ENCODE data around the gene ARID1B.
A peak's percentile ranks its signal among the peaks of the same experiment; 100 is the strongest.

ARID1B gene

DNA sequence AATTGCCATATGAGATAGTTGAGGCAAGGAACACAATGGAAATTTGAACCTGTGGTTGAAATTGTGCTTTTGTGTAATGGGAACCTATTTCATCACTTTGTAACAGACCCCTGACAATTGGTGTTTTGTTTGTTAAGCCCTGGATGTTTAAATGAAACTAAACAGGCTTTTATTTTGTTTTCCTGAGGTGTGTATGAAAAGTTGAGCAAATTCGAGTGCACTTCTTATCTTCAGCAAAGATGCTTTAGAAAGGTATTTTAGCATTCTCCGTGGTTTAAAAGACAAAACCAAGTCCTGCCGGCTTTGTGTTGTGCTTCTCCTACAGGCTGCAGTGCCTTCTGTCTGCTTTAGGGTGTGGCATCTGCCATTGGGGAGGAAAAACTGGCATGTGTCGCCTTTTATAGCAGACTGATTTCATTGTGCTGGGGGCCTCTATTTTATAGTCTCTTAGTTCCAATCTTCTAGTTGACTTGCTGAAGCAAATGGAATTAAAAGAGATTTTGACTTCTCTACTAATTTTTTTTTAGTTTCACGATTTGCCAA lies 2.2 kb upstream of the ARID1B start:
- DNase-seq = peak; percentile 53

DNA sequence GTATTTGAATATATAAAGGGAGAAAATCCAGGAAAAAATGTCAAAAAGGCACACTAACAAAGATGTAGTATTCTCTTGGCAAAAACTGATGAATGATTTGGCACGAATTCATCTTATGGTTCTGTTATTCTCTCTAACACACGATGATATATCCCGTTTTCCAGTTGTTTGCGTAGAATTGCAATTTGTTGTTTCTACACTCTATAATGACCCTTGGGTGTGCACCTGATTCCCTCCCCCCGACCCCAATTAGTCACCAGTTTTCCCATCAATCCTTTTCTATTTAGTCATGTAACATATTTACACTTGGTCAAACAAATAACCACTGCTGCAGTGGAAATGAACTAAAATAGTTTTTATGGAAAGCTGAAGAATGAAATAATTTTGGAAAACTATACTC lies 1.5 kb upstream of the ARID1B start:
- peak; percentile 20 for DNase-seq

DNA sequence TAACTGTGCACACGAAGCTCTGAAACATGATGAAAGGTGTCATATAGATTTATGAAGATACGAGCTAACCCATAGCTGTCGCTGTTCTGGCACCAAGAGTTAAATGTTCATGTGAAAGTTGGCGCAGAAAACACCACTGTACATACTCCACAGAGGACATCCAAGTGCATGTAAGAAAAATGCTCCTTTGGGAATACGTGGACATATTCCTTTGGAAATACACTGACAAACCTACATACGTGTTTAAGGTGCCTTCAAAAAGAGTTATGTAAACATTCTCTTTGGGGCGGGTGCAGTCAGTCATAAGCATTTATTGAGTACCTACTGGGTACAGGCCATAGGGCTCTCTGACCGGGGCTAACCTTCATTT lies 723 bp upstream of the ARID1B start:
- DNase-seq = peak; percentile 62

DNA sequence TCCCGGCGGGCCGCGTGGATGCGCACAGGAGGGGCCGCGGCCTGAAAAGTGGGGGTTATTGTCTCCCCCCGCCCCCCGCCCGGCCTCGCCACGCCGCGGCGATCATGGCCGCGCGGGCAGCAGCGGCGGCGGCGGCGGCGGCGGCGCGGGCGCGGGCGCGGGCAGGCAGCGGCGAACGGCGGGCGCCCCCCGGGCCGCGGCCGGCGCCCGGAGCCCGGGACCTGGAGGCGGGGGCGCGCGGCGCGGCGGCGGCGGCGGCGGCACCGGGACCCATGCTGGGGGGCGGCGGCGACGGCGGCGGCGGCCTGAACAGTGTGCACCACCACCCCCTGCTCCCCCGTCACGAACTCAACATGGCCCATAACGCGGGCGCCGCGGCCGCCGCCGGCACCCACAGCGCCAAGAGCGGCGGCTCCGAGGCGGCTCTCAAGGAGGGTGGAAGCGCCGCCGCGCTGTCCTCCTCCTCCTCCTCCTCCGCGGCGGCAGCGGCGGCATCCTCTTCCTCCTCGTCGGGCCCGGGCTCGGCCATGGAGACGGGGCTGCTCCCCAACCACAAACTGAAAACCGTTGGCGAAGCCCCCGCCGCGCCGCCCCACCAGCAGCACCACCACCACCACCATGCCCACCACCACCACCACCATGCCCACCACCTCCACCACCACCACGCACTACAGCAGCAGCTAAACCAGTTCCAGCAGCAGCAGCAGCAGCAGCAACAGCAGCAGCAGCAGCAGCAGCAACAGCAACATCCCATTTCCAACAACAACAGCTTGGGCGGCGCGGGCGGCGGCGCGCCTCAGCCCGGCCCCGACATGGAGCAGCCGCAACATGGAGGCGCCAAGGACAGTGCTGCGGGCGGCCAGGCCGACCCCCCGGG lies 637 bp downstream of the ARID1B start:
- no peak for DNase-seq

DNA sequence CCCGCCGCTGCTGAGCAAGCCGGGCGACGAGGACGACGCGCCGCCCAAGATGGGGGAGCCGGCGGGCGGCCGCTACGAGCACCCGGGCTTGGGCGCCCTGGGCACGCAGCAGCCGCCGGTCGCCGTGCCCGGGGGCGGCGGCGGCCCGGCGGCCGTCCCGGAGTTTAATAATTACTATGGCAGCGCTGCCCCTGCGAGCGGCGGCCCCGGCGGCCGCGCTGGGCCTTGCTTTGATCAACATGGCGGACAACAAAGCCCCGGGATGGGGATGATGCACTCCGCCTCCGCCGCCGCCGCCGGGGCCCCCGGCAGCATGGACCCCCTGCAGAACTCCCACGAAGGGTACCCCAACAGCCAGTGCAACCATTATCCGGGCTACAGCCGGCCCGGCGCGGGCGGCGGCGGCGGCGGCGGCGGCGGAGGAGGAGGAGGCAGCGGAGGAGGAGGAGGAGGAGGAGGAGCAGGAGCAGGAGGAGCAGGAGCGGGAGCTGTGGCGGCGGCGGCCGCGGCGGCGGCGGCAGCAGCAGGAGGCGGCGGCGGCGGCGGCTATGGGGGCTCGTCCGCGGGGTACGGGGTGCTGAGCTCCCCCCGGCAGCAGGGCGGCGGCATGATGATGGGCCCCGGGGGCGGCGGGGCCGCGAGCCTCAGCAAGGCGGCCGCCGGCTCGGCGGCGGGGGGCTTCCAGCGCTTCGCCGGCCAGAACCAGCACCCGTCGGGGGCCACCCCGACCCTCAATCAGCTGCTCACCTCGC lies 1.5 kb downstream of the ARID1B start:
- no peak for DNase-seq

DNA sequence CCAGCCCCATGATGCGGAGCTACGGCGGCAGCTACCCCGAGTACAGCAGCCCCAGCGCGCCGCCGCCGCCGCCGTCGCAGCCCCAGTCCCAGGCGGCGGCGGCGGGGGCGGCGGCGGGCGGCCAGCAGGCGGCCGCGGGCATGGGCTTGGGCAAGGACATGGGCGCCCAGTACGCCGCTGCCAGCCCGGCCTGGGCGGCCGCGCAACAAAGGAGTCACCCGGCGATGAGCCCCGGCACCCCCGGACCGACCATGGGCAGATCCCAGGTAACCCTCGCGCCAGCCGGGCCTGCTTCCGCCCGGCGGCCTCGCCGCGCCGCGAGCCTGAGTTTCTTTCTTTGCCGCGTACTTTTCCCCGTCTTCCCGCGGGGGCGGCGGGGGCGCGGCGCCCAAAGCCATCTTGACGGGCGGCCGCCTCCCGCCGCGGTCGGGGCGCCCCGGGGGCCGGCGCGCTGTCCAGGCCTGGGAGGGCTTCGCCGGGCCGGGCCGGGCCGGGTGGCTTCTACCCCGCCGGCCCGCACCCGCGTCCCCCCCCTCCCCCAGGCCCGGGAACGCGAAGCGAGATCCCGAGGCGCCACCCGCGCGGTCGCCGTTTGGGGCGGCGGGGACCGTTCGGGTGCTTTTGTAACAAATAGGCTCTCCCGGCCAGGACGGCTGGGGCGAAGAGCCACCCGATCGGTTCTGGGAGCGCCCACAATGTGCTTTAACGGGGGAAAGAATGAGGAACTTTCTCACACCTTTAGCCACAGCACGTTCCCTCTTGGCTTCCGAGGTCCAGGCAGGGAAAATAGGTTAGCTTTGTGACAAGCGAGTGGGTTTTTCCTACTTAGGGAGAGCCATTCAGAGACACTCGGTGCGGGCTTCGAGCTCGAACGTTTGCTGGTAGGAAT lies 2.3 kb downstream of the ARID1B start:
- DNase-seq = no peak

DNA sequence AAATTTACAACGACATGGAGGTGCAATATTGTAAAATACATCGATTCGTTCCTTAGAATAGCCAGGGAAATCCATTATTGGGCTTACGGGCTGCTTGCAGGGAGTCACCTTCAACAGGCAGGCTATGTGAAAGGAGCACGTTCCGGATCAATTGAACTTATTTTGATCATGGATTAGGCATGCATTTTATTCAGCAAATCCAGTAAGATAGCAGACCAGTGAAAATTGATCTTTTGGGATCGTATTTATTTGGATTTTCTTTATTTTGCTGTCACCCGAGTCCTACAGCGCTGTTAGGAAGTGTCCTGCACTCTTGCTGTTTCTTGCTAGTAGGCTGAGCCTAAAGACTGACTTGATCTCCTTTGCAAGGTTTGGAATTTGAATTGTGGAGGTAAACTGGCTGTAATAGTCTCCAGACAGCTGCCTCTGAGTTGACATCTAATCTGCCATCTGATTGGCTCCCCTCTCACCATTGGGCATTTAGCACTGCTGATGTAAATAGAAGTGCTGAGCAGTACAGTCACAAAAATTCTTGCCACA lies 3.0 kb downstream of the ARID1B start:
- DNase-seq = peak; percentile 60

DNA sequence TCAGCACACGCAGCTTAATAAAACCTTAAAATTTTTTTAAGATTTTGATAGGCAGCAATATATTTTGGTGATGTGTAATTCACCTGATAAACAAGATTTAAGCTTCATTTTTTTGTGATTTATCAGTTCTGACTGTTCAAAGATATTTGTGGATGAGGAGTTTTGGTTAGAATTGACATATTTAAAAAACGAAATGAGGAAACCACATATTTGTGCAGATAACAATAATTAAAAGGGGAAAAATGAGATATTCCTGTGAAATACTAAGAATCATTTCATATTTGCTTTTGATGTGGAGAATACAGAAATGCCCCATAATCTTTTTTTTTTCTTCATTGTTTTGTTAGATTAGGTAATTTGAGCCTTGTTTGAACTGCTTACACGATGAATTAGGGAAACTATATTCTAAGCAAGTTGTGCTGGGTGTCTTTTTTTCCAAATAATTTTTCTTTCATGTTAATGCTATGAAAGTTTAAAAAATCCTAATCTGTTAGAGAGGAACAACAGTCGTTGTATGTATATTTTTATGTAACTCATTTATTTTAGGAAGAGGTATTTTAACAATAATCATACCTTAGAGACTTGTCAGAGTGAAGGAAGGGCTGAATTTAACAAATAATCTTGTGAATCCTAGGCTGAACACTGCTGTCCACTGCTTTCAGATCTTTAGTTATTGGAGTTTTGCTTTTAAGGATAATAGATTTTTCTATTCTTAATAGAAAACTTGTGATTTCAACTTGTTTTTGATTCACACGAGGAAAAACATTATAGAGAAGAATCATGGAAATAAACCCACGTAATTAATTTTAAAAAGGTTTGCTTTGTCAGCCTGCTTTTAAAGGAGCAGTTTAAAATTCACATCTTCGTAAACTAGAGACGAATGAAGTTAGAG lies 4.0 kb downstream of the ARID1B start:
- DNase-seq = no peak

DNA sequence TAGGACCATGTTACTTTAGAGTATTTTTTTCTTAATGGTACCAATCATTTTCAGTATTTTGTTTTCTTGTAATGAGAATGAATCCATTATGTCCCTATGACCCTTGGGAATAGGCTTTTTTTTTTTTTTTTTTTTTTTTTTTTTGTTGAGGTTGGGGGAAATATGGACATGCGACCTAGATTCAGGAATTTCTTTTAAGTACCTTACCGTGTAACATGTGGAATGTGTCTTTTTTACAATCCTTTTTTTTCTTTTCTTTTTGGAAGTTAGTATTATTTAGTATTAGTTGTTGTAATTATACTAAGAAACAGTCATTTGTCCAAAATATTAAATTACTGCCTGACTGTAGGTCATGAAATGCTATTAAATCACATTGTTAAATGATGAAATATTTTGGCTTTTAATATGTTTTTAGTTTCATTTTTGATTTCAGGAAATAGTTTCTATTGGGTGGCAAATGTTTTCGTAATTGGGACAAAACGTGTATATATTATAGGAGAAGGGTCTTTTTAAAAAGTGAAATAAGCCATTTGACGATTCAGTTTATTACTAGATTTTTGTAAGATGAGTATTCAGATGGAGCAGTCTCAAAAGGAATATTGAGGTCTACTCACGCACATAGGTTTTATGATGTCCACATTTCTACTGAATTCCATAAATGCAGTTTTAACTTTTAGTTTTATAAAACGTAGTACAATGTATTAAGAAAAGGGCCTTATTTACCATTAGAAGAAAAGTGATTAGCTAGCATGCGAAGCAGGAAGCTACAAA lies 4.9 kb downstream of the ARID1B start:
- peak; percentile 26 for DNase-seq

DNA sequence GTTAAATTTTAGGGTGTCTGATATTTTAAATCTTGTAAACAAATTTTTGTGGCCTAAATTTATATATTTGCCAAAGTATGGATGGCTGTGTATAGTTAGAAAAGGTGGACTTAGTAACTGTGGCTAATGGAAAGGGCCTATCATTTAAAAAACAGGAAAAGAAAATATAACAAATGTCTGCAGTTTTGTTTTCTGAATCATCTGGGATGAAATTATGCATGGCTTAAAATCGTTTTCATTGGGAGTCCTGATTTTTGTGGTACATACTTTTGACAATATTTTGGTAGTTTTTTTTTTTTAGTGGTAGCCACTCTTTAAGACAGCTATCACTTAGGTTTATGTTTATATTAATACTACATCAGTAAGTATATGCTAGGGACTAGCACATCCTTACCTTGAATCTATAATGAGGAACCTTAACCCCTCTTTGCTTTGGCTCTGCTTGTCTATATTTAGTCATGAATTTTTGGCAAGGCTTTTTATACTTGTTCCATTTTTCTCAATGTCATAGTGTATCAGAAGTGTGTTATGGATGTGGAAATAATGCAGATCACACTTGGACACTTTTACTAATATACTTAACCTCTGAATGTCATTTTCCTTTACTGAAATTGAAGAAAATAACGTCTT lies 5.6 kb downstream of the ARID1B start:
- DNase-seq = no peak

DNA sequence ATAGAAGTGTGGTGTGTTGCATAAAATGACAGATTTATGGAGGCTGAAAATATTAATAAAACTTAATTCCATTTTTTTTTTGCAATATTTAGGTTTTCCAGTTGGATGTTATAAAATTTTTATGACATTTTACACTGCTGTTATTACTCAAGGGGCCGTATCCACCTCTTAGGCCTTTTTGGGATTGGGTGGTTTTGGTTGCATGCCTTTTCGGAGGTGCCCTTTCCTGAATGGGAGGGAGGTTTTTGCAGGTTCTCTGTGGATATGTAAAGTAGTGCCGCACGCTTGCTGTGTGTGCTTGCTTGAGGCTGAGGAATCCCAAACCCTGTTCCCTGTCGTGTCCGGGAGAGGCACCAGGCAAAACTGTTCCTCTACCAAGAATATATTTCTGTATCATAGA lies 6.8 kb downstream of the ARID1B start:
- DNase-seq = no peak

DNA sequence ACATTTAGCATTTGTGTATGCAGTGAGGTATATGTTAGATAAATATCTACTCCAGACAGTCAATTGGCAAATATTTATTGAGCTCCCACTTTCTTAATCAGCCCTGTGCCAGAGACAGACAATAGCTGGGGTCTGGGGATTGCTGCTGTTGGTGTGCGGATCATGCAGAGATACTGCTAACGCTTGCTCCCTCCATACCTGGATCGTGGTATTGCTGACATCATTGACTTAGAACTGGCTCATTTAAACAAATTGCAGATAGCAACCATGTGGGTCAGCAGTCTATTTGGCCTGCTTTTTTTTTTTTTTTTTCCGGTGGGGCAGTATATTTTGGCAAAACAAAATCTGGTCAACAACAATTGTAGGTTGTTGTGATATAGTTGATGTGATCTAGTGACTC lies 9.5 kb downstream of the ARID1B start:
- DNase-seq = no peak

DNA sequence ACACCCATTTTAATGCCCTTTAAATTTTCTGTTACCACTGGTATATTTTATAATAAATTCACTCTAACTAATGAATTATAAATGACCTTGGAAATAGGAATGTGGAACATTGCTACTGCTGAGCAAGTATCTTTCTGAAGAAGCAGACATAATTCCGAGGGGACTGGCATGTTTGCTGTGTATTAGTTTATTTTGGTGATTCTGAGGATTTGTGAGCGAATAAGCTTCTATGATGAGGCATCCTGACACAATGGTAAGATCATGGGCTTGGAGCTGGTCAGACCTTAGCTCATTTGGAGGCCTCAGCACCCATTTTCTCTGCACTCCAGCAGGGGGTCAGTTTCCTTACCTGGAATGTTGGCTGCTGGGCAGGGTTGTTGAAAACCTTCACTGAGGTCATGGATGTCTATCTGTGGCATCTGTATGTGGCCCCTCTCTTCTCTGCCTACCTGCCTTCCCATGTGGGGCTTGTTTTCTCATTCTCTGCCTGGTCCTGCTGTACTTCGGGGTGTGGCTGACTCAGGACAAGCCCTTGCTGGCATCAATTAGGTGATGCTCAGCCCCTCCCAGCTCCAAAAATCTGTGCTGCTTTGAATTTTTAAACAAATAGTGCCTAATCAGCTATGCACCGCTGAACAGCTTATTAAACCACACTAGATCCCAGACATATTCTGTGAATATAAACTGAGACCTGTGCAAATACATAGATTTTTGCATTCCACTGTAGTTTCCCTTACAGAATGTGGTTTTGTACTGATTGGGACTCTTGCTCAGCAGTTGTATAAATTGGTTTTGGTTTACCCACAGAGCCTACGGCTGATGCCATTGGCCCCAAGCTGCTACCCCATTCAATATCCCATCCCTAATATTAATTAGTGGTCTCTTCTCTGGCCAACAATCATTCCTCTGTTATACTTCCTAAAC lies 10.7 kb downstream of the ARID1B start:
- no peak for DNase-seq

DNA sequence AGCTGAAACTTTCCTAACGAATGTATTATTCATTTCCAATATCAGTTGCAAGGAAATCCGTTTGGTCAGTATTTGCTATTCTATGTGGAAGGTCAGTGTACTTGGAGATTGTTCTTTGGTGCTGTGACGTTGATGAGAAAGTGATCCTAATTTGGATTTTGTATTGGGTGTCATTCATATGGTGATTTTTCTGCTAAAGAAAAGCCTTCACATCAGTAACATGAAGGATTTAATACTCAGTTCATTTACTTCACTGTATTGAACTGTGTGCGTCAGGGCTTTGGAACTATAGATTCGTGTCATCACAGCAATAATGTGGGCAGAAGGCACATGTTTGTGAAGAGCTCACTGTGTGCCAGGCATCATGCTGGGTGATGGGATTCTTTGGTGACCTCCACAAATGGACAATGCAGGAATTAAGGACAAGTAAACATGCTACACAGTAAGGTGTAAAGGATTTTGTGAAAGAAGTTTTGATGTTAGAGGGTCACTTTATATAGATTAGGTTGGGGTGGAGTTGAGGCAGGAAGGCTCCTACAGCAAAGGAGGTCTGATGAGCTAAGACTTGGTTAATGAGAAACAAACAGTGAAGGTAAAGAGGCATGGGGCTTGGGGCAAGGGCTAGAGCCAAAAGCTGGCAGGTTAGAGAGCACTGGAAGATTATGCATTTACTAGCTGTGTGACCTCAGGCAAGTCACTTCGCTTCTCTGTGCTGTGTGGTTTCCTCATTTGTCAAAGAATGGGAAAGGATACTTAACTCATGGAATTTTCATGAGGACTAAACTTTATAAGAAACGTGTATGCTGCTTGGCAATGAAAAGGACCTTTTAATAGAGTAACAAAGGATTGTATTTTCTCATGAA lies 12.1 kb downstream of the ARID1B start:
- DNase-seq = no peak

DNA sequence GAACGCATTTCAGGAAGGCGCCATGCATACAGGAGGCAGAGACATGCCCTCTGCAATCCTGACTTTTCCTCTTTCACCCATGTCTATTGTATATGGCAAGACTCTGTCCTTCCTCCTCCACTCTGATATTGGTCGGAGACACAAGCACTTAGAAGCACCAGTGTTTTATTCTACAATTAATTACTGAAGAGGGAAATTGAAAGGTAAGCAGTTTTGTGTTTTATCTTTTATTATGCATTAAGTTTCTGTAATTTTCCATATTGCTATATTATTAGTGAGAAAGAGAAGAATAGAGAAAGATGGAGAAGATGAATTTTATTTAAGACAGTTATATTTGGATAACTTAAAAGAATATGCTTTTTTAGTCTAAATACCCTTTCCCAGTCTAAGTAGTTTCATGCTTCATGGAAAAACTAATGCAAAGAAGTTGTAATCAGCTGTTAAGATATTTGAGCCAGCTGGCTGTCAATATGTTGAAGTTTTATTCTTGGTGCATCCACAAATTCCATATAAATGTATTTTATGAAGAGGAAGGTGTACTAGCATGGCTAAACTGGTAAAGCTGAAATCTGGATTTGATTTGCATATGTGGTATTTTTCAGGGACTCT lies 13.6 kb downstream of the ARID1B start:
- DNase-seq = no peak

DNA sequence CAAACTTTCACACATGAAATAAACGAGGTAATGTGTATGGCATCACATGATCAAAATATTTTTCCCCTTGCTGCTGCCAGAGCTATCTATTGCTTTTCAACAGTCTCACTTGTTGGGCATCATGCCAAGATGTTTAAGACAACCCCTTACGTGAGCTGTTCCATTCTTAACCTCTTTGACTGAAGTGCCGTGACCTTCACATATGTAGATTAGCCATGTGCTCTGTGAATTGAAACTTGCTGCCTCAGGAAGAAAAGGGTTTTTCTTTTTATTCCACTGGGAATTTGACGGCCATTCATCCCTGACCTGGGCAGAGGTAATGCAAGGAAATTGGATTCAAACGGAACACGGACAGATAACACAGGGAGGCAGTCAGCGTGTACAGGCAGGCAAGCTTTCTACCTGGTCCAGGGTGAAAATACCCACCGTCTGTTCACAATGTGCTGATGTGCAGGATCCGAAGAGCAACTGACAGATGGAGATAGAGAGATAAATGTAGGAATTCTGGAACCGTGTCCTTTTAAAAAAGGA lies 14.2 kb downstream of the ARID1B start:
- peak; percentile 61 for DNase-seq

DNA sequence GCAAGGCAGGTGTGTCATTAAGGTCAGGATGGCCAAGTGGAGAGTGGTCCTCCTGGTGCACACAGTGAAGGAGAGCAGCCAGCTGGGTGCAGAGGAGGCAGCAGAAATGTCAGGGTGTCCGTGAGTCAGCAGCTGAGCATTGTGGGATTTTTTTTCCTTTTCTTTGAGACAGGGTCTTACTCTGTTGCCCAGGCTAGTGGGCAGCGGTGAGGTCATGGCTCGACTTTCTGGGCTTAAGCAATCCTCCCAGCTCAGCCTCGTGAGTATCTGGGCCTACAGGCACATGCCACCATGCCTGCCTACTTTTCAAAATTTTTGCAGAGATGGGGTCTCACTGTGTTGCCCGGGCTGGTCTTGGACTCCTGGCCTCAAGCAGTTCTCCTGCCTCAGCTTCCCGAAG lies 16.0 kb downstream of the ARID1B start:
- no peak for DNase-seq

Data from NCI-H1694 (cell line).